ENCODE results near the gene TAF10. TPM values are rescaled to one million over a fixed set of nuclear protein-coding genes. Genes with fewer than 3 reads are reported as not detected.

Gene TAF10
- total RNA-seq, 1 donor from 2014 or later: 80.9 TPM

DNA sequence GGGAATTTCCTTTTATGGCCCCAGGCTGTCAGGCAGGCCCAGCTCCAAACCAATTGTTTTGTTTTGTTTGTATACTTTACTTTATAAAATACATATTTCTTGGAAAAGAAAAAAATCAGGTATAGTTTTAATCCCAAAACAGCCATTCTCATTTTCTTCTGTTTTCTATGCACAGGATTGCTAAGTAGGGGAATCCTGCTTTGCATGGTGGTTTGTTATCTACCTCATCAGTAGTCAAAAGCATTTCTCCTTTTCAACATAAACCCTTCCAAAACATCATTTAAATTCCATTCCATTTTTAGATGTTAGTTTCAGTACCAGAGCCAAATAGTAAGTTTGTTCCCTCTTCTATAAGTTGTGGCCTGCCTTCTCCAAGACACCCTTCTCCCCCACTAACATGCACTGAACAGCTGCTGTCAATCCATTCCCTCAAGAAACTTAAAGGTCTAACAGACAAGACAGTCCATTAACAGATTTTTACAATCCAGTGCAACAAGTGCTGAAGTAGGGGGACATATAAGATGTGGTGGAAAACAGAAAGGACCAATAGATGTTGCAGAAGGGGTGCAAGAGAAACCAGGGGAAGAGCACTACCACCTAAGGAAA lies 4.7 kb downstream of the TAF10 start:
- TF ChIP-seq, protein P1, sequence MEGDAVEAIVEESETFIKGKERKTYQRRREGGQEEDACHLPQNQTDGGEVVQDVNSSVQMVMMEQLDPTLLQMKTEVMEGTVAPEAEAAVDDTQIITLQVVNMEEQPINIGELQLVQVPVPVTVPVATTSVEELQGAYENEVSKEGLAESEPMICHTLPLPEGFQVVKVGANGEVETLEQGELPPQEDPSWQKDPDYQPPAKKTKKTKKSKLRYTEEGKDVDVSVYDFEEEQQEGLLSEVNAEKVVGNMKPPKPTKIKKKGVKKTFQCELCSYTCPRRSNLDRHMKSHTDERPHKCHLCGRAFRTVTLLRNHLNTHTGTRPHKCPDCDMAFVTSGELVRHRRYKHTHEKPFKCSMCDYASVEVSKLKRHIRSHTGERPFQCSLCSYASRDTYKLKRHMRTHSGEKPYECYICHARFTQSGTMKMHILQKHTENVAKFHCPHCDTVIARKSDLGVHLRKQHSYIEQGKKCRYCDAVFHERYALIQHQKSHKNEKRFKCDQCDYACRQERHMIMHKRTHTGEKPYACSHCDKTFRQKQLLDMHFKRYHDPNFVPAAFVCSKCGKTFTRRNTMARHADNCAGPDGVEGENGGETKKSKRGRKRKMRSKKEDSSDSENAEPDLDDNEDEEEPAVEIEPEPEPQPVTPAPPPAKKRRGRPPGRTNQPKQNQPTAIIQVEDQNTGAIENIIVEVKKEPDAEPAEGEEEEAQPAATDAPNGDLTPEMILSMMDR (IDR thresholded peaks at IDR 0.05): no peak
- H3K4me1 Mint-ChIP-seq (ENCODE audit: low read depth): no peaks in the 10 kb centered on the region
- peaks cover 27% of the 10 kb centered on the region for H3K36me3 Mint-ChIP-seq (ENCODE audit: low read depth)
- no peak overlapping the region for H3K27ac Mint-ChIP-seq (ENCODE audit: unreplicated experiment)
- no peak for DNase-seq (ENCODE audit: low spot score)
- no peaks in the 10 kb centered on the region for H3K27me3 Mint-ChIP-seq (ENCODE audit: low read depth)
- no peak overlapping the region for H3K4me3 Mint-ChIP-seq (ENCODE audit: unreplicated experiment)
- no peaks in the 10 kb centered on the region for H3K9me3 Mint-ChIP-seq (ENCODE audit: low read depth)

DNA sequence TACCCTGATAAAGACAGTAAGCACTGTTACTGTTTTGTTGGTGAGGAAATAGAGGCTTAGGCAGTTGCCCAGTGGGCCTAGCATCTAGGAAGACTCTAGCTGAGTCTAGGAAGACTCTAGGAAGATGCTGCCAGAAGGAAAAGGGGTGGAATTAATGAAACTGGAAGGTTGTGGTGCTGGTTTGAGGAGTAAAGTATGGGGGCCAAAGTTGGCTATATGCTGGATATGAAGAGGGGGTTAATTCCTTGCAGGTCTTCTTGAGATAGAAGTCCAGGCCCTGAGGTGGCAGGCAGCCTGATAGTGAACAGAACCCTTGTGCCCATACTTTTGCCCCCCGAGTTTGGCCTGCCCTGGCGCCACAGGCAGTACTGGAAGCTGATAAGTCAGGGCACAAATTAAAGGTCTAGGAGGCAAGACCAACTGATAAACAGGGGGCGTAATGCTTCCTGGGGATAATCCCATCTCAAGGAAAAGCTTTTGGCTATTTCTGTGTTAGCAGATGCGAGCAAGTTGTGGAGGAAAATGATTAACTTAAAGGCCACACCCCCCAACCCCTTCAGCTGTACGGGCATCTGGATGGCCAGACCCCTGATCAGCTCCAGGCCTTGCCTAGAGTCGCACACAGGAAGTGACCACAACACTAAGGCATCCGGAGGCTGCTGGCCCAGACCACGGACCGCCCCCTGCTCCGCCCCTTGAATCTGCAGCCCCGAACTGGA lies 5.4 kb downstream of the TAF10 start:
- Mint-ChIP-seq H3K27me3 (ENCODE audit: low read depth) (no peaks in the 10 kb centered on the region), H3K9me3 (ENCODE audit: low read depth) (no peaks in the 10 kb centered on the region), H3K4me3 (ENCODE audit: unreplicated experiment) (no peak overlapping the region), H3K27ac (ENCODE audit: unreplicated experiment) (no peak overlapping the region), H3K36me3 (ENCODE audit: low read depth) (peaks cover 27% of the 10 kb centered on the region), H3K4me1 (ENCODE audit: low read depth) (no peaks in the 10 kb centered on the region)
- TF ChIP-seq, protein P1 (IDR thresholded peaks at IDR 0.05): peak; percentile 28
- DNase-seq (ENCODE audit: low spot score): no peak

DNA sequence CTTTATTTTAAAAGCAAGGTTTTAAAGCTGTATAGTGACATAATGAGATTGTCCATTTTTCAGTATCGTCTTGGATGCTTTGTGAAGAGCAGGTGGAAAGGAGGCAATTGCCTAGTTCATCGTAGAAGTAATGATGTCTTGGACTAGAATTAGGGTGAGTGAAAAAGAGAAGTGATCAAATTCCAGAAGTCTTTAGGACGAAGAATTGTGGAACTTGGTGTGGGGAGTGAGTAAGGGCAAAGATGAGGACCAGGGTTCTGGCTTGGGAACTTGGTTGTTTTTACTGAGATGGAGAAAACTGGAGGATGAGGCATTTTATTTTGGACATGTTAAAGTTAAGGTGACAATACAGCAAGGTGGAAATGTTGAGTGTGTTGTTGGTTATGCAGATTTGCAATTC lies 7.2 kb downstream of the TAF10 start:
- Mint-ChIP-seq H3K4me3 (ENCODE audit: unreplicated experiment) (no peak overlapping the region), H3K27me3 (ENCODE audit: low read depth) (no peaks in the 10 kb centered on the region), H3K27ac (ENCODE audit: unreplicated experiment) (no peak overlapping the region), H3K4me1 (ENCODE audit: low read depth) (no peaks in the 10 kb centered on the region), H3K9me3 (ENCODE audit: low read depth) (no peaks in the 10 kb centered on the region), H3K36me3 (ENCODE audit: low read depth) (peaks cover 18% of the 10 kb centered on the region)
- no peak for DNase-seq (ENCODE audit: low spot score)
- TF ChIP-seq, protein P1 (IDR thresholded peaks at IDR 0.05): no peak

DNA sequence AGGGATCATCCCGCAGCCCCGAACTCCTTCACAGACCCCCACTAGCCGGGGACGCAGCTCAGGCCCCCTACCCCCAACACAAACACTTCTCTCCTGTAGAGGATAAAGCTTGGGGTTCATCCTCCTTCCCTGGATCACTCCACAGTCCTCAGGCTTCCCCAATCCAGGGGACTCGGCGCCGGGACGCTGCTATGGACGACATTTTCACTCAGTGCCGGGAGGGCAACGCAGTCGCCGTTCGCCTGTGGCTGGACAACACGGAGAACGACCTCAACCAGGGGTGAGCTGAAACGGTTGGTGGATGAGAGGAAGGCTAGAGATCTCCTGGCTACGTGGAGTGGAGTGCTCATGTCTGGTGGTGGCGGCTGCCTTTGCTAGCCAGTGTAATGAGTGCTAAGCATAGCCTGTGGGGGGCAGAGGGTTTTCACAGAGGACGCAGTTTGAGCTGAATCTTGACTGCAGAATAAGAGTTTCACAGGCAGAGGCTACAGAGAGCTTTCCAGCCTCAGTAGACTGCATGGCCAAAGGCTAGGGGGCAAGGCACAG lies 7.9 kb downstream of the TAF10 start:
- Mint-ChIP-seq H3K9me3 (ENCODE audit: low read depth) (no peaks in the 10 kb centered on the region), H3K36me3 (ENCODE audit: low read depth) (peaks cover 17% of the 10 kb centered on the region), H3K27me3 (ENCODE audit: low read depth) (no peaks in the 10 kb centered on the region), H3K4me1 (ENCODE audit: low read depth) (no peaks in the 10 kb centered on the region), H3K4me3 (ENCODE audit: unreplicated experiment) (no peak overlapping the region), H3K27ac (ENCODE audit: unreplicated experiment) (no peak overlapping the region)
- DNase-seq (ENCODE audit: low spot score): no peak
- TF ChIP-seq, protein P1 (IDR thresholded peaks at IDR 0.05): peak; percentile 58

DNA sequence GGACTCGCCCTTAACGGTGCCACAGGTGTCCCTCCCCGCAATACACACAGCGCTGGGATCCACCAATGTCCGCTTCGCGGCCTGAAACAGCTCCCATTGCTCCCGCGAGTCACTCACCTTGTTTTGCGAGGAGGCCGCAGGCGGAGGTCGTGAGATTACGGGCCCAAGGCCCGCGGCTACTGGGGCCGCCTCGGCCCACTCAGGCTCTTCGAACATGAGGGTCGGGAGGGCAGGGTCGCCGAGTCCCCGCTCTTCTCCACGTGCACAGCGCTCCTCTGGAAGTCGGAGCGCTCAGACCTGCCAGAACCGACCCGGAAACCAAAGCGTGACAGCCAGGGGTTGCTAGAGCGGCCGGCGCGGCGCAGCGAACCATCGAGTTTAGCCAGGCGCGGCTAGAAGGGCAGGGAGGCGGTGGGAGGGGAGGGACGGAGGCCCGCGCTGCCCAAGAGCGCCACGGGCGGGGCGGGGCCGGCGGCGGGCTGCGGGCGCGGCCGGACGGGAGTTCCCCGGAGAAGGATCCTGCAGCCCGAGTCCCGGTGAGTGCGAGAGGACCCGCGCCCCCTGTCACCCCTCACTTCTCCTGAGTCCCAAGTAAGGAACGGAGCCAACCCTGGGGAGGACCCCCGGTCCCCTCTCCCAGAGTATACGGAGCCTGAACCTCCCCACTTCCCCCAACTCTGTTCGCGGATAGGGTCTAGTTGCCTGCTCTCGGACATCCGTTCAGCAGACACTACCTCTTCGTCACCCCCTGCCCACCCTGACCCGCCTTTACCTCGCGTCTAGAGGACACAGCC lies 8.5 kb downstream of the TAF10 start, which contains the start of the genes ILK and RRP8:
Gene ILK (plus strand): TSS at position 488 of the 794 bp plus-strand sequence. CDS start 498 bp downstream, outside the sequence.
Gene RRP8 (minus strand): TSS at position 330 of the 794 bp plus-strand sequence. CDS start 114 bp downstream, at position 216.
- Mint-ChIP-seq H3K36me3 (ENCODE audit: low read depth) (peaks cover 18% of the 10 kb centered on the region), H3K9me3 (ENCODE audit: low read depth) (no peaks in the 10 kb centered on the region), H3K4me3 (ENCODE audit: unreplicated experiment) (no peak within 1 kb of the TSS), H3K27ac (ENCODE audit: unreplicated experiment) (no peak within 1 kb of the TSS), H3K27me3 (ENCODE audit: low read depth) (no peaks in the 10 kb centered on the region), H3K4me1 (ENCODE audit: low read depth) (no peaks in the 10 kb centered on the region)
- TF ChIP-seq, protein P1 (IDR thresholded peaks at IDR 0.05): peak; percentile 44
- no peak for DNase-seq (ENCODE audit: low spot score)

Measured in chondrocyte (in vitro differentiated cells).